Activated gamma-delta T cell treated with anti-CD3 and anti-CD28 coated beads, Interleukin-2, amount 50 U/mL, for 16 hours (primary cell): ENCODE results near the gene KIAA0319L.
"Not testable (repeated sequence)": the region's sequence is repeated elsewhere in the genome, so short reads cannot be mapped to it uniquely, and the experiment has no call there.

Experiments used
- DNase-seq: peaks from one replicate; pipeline ENCODE4 v3.0.0-alpha.2; 2020; ENCODE audit warnings: low read depth

The KIAA0319L gene

DNA sequence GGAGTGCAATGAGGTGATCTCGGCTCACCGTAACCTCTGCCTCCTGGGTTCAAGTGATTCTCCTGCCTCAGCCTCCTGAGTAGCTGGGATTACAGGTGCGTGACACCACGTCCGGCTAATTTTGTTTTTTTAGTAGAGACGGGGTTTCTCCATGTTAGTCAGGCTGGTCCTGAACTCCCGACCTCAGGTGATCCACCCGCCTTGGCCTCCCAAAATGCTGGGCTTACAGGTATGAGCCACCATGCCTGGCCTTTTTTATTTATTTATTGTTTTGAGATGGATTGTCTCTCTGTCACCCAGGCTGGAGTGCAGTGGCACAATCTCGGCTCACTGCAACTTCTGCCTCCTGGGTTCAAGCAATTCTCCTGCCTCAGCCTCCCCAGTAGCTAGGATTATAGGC is 24.4 kb upstream of the KIAA0319L start:
- not testable (repeated sequence) for DNase-seq

DNA sequence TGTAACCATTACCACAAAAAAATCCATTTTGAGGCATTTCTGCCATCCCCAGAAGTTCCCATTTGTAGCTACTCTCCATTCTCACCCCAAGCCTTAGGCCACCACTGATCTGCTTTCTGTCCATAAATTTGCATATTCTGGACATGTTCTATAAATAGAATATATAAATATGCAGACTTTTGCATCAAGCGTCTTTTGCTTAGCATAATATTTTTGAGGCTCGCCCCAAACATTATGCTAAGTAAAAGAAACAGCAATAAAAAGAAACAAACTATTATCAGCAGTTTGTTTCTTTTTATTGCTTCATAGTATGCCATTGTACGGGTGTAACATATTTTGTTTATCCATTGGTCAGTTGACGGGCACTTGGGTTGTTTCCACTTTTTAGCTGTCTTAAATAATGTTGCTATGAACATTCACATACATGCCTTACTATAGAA is 23.8 kb upstream of the KIAA0319L start:
- DNase-seq: no peak

DNA sequence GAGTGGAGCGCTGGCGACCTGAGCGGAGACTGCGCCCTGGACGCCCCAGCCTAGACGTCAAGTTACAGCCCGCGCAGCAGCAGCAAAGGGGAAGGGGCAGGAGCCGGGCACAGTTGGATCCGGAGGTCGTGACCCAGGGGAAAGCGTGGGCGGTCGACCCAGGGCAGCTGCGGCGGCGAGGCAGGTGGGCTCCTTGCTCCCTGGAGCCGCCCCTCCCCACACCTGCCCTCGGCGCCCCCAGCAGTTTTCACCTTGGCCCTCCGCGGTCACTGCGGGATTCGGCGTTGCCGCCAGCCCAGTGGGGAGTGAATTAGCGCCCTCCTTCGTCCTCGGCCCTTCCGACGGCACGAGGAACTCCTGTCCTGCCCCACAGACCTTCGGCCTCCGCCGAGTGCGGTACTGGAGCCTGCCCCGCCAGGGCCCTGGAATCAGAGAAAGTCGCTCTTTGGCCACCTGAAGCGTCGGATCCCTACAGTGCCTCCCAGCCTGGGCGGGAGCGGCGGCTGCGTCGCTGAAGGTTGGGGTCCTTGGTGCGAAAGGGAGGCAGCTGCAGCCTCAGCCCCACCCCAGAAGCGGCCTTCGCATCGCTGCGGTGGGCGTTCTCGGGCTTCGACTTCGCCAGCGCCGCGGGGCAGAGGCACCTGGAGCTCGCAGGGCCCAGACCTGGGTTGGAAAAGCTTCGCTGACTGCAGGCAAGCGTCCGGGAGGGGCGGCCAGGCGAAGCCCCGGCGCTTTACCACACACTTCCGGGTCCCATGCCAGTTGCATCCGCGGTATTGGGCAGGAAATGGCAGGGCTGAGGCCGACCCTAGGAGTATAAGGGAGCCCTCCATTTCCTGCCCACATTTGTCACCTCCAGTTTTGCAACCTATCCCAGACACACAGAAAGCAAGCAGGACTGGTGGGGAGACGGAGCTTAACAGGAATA is 20.1 kb upstream of the KIAA0319L start:
- peak; percentile 42 for DNase-seq

DNA sequence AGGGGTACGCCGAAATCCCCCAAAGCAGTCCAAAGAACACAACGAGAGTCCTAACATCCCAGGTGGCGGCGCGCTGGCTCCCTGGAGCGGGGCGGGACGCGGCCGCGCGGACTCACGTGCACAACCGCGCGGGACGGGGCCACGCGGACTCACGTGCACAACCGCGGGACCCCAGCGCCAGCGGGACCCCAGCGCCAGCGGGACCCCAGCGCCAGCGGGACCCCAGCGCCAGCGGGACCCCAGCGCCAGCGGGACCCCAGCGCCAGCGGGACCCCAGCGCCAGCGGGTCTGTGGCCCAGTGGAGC is 19.5 kb upstream of the KIAA0319L start:
- not testable (repeated sequence) for DNase-seq

DNA sequence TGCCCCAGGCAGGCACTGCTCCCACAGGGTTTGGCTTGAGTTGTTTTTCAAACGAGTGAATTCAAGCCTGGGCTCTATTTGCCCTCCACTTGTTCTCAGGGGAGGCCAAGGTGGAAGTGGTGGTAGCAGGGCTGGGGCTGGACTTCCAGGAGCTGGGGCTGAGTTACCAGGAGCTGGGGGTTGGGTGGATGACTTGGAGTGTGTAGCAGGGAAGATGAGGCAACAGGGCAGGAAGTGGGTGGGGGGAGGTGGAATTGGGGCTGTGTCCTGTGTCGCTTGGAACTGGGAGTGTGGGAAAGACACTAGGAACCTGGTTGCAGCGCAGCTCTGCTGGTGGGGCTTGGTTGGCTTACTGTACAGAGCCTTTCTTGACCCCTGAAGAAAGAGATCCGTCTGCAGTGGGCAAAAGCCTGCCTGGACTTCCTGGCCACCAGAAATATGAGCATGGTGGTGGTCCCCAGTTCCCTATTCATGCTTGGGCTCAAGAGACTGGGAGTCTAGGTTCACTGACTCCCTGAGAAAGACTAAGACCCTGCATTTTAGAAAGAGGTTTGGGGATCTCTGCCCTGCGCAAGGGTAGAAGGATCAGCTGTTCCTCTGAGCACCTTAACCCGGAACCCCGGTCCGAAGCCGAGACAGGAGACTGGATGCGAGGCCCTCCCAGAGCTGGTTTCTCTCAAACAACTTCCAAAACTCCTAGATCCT is 19.0 kb upstream of the KIAA0319L start:
- no peak for DNase-seq

DNA sequence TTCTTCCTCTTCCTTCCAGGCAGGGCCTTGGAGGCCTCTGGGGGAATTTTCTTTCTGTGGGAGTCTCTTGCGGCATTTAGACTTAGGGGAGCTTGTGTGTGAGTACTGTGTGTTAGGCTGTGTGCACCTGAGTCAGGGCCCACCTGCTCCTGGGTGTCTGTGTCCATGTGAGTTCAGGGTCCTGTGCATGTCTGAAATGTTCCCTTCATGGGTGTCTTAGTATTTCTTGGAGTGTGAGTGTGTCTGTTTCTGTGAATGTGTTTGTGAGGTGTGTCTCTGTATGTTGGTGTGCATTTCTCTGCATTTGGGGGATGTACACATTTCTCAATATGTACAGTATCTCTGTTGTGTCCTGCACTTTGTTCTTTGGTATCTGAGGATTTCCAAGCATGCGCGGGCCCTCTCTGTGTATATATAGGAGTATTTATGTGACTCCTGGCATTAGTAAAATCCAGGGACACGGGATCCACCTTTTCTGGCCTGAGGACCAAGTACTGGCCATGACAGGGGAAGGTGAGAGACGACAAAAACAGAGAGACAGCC is 18.3 kb upstream of the KIAA0319L start:
- DNase-seq: no peak

DNA sequence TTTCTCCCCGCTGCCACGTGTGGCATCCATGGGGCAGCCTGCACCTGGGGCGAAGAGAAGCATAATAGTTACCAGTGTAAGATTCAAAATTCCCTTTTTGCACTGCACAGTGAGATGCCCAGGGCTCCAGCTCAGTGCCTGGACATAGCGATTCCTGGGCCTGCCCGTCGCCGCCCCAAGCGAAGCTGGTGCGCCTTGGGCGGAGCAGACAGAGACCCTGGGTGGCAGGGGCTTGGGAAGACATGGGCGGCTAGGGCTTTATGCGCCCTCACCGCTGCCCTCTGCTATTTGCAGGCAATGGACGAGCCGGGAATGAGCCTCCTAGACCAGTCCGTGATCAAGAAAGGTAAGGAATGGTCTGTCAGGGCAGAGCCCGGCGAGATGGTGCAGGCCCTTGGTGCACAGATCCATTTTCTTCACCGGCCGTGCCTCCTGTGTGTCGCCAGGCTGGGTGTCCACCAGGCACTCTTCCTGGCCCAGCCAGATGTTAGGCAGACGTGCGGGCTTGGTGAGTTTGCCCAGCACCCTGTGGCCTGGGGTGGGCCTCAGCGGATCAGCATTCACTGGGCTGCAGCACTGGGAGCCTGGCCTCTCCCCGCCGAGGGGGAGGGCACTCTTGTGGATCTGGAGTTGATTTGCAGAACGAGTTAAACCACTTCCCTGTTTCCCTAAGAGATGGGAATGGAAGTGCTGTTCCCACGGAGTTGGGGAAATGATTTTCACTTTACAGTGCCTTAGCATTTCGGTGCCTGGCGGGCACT is 17.6 kb upstream of the KIAA0319L start:
- DNase-seq: no peak

DNA sequence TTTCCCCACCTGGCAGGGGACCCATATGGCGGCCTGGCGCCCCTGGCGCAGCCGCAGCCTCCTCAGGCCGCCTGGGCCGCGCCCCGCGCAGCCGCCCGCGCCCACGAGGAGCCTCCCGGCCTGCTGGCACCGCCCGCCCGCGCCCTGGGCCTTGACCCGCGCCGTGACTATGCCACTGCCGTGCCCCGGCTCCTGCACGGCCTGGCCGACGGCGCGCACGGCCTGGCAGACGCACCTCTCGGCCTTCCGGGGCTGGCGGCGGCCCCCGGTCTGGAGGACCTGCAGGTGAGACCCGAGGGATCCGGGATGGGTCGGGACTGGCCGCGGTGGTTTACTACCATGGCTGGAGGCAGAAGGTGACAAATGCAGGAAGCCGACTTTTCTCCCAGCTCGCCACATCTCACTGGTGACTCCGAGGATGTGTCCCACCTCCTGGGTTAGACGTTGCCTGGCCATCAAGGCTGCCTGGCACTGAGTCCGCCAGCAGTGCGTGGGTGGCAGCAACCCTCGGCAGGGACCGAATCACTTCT is 17.0 kb upstream of the KIAA0319L start:
- DNase-seq: no peak

DNA sequence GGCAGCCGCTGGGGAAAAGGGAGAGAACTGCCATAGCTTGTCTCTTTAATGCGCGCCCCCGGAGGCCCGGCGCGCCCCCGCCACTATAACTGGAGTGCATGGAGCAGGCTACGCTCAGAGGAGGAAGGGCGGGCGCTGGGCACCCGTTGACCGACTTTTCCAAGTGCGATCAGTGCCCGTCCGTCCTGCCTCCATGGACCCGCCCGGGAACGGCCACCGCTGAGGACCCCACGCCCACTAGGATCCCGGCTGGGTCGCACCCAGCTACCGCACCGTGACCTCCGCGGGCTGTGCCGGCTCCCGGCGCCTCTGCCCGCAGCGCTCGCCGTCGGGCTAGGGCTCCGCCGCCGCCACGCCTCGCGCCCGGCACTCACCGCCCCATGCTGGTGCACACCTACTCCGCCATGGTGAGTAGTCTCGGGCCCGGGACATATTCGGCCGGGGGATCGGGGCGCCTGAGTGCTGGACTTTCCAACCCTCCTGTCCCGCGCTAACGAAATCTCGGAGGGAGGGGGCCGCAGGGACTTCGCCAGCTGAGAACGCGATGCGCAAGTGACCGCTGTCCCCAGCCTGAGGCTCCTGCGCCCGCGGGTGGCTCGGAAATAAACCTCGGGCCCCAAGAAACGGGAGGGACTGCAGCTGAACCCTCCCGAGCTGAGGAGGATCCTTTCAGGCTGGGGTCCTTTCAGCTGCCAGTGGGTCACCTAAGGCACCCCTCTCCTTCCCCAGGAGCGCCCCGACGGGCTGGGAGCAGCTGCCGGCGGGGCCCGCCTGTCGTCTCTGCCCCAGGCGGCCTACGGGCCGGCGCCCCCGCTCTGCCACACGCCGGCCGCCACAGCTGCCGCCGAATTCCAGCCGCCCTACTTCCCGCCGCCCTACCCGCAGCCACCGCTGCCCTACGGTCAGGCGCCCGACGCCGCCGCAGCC is 16.3 kb upstream of the KIAA0319L start, which contains the start of gene TFAP2E:
TFAP2E (plus strand) TSS at position 117 of the 927 bp plus-strand sequence; CDS start at position 381, 264 bp downstream.
- DNase-seq: no peak

DNA sequence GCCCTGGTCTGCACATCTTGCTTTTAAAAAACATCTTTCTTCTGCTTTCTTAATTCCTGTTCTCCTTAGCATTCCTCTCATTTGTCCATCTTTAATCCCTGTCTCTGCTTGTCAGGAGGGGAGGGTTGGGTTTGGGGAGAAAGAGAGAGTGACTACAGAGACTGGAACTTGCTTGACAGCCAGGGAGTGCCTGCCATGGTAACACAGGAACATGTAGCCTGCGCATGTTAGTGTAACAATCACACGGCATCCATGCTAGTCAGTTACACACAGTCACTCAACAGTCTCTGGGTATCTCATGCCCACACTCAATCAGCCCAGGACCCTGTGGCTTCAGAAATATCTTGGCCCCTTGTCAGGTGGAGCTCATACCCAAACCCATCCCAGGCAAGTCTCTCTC is 15.1 kb upstream of the KIAA0319L start:
- no peak for DNase-seq

DNA sequence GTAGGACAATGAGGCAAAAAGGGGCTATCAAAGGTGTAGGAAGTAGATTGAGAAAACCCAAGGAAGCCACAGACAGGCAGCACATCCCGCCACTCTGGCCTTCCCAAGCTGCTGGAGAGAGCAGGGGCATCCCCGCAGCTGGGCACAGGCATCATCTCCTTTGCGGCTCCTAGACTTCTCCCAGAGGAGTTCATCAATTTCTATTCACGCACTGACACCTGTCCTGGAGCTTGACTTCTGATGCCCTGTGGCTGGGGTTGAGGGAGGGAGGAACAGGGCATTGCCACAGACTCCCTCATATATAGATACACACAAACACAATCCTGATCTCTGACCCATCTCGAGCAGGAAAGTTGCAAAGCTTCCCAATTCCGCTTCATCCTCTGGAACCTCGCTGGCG is 14.1 kb upstream of the KIAA0319L start:
- DNase-seq: no peak

DNA sequence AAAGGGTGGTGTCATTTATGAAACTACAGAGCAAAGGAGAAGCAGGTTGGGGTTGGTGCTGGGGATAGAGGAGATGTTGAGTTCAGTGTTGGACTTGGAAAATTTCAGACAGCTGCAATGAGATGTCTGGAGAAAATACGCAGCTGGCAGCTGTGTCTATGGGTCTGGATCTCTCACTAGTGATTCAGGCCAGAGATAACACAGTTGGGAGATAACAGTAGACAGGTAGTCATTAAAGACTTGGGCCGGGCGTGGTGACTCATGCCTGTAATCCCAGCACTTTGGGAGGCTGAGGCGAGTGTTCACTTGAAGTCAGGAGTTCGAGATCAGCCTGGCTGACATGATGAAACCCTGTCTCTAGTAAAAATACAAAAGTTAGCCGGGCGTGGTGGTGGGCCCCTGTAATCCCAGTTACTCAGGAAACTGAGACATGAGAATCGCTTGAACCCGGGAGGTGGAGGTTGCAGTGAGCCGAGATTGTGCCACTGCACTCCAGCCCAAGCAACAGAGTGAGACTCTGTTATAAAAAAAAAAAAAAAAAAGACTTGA is 13.5 kb upstream of the KIAA0319L start:
- no peak for DNase-seq

DNA sequence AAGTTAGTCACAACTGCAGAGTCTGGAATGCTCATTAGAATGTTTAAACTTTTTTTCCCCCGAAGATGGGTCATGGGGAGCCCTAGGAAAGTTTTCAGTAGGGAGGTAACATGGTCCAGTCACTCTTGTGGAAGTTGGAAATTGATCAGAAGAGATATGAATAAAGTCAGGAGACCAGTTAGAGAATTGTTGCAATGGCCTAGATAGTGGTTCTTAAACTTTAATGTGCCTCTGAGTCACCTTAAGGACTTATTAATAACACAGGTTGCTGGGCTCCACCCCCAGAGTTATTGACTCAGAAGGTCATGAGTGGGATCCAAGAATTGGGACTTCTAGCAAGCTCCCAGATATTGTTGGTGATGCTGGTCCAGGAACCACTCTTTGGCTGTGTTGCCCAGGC is 12.7 kb upstream of the KIAA0319L start:
- DNase-seq: no peak

DNA sequence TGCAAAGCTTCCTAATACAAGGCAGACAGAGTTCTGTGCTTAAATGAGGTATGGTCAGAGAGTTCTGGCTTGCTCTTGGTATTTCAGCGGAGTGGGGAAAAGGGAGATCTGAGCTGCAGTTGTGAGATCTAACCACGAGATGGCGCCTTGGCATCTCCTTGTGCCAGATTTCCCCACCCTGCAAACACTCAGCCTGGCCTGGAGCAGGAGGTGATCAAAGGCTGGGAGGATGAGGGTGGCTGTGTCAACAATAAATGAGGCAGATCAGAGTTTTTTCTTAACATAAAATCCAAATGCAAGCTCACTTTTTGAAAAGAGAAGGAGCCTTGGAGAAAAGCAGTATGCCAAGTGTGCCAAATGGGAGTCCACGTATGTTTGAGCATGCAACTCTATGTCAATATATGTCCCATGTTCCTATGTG is 11.8 kb upstream of the KIAA0319L start:
- DNase-seq: peak; percentile 48

DNA sequence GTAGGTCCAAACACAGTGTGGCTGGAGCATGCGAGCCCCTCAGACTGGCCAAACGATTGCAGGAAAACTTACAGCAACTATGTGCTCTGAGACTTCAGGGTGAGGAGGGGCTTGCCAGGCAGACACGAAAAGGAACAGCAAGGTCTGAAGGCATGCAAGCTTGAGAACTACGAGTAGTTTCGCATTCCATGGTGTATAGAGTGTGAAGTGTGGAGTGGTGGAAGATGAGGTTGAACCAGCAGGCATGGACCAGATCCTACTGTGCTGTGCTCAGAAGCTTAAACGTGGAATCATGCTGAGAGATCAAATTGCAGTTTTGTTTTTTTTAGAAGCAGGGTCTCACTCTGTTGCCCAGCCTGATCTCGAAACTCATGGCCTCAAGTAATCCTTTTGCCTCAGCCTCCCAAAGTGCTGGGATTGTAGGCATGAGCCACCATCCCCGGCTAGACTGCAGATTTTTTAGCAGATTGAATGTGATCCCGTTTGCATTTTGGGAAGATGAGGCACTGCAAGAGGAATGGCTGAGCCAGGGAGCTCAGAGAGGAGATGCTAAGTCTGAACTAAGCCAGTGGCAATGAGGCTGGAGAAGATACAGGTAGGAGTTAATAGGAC is 10.8 kb upstream of the KIAA0319L start:
- no peak for DNase-seq

DNA sequence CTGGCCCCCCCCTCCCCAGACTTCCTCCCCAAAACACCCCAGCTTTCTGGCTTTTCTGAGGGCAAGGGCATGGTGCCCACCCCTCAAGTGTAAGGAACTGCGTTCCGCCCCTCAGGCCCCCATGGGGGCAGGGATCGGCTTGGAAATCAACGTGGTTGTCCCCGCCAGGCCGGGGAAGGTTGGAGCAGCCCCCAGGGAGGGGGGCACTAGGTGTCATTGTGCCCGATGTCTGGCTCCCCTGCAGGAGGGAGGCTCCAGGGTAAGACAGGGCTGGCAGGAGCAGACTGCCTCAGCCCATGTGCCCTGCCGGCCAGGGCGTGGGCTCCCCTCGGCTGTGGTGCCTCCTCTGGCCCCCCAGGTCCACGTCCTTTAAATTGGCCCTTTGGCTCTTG is 8.5 kb upstream of the KIAA0319L start:
- DNase-seq: no peak

DNA sequence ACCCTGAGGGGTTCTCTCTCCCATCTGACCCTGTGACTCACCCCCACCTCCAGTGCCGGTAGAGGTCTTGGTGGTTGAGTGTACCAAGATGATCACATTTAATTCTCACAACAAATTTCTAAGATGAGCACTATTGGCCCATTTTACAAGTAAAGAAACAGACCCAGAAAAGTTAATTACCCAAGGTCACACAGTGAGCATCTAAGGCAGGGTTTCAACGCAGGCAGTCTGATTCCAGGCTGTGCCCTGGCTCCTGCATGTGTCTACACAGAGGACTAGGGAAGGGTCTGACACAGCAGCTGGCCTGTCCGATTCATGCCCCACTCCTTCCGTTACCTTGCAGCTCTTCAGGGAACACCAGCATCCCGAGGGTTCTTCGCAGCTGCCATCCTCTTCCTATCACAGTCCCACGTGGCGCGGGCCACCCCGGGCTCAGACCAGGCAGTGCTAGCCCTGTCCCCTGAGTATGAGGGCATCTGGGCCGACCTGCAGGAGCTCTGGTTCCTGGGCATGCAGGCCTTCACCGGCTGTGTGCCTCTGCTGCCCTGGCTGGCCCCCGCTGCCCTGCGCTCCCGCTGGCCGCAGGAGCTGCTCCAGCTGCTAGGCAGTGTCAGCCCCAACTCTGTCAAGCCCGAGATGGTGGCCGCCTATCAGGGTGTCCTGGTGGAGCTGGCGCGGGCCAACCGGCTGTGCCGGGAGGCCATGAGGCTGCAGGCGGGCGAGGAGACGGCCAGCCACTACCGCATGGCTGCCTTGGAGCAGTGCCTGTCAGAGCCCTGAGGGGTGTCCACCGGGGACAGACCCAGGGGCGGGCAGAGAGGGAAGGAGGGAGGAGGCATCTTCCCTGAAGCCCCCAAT is 7.9 kb upstream of the KIAA0319L start:
- no peak for DNase-seq

DNA sequence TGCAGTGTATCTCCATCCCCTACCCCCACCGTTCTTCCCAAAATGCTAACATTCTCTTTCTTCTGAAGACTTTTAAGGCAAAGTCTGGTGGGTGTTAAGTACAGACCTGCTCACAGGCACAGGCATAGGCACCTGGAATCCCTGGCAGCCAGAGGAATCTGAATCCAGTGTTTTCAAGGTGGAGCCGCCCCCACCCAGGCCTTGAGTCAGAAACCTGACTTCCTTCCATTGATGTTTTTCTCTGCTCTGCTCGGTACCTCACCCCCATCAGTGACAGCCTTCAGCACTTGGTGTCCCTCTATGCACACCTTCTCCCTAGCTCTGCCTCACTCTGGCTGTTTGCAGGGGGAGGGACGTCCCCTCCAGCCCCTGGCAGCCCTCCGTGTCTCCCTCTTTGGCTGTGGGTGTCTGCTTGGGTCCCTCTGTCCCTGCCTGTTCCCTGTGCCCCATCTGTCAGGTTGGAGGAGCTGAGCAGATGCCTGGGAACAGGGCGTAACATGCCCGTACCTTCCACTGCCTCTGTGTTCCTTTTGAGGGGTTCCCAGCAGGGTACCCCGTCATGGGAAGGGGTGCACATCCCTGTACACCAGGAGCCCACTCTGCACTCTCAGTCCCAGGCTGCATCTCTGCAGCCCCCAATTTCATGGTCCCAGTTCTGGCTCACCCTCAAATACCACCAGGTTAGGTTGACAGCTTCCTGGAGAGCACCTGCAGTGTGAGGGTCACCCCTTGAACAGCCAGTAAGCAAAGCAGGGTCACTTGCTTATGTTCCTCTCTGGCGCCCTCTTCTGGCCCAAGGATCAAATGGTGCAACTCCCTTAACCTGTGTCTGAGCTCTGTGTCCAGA is 7.1 kb upstream of the KIAA0319L start:
- peak; percentile 71 for DNase-seq
